SK-N-SH (cell line): ENCODE results near the gene CPA3.

Experiments used
- CTCF ChIP-seq: fragments of 200-600 bp; sonication (generic); IDR thresholded peaks from 2 replicates; pipeline ENCODE4 v1.6.1; 2017; ENCODE audit warnings: antibody characterized with exemption, mild to moderate bottlenecking, moderate library complexity
- EZH2phosphoT487 ChIP-seq: fragments of 200-600 bp; sonication (generic); IDR thresholded peaks from 2 replicates; pipeline ENCODE4 v1.6.1; 2017; ENCODE audit warnings: low read depth, mixed run types, mild to moderate bottlenecking, antibody characterized with exemption, moderate library complexity, borderline replicate concordance
- MXI1 ChIP-seq: IDR thresholded peaks from 2 replicates; pipeline ENCODE4 v1.6.1; 2012; ENCODE audit warnings: mild to moderate bottlenecking, low read depth, low read length, improper control_type of control experiment
- POLR2AphosphoS5 ChIP-seq: IDR thresholded peaks from 2 replicates; pipeline ENCODE4 v1.6.1; 2012; ENCODE audit warnings: low read depth, low read length
- REST ChIP-seq: IDR thresholded peaks from 2 replicates; pipeline ENCODE4 v1.6.1; 2012; ENCODE audit warnings: mild to moderate bottlenecking, low read depth, low read length, moderate library complexity
- RFX5 ChIP-seq: IDR thresholded peaks from 2 replicates; pipeline ENCODE4 v1.6.1; 2012; ENCODE audit warnings: mild to moderate bottlenecking, improper control_type of control experiment, low read length
- SIN3A ChIP-seq: IDR thresholded peaks from 2 replicates; pipeline ENCODE4 v1.6.1; 2012; ENCODE audit warnings: low read depth, mild to moderate bottlenecking, low read length, moderate library complexity, borderline replicate concordance
- TAF1 ChIP-seq: IDR thresholded peaks from 2 replicates; pipeline ENCODE4 v1.6.1; 2012; ENCODE audit warnings: low read depth, mild to moderate bottlenecking, low read length, moderate library complexity, borderline replicate concordance
- USF1 ChIP-seq: IDR thresholded peaks from 2 replicates; pipeline ENCODE4 v1.4.0; 2012; ENCODE audit warnings: low read depth, borderline replicate concordance

GRCh38 chr3:148839805-148840204, 25.3 kb upstream of the CPA3 start:
- no peak for TF ChIP-seq CTCF
- TF ChIP-seq RFX5 = no peak
- TF ChIP-seq REST = no peak
- no peak for TF ChIP-seq MXI1
- no peak for TF ChIP-seq SIN3A
- no peak for TF ChIP-seq POLR2AphosphoS5
- TF ChIP-seq TAF1 = no peak
- no peak for TF ChIP-seq EZH2phosphoT487
- no peak for TF ChIP-seq USF1
